HL-60 (cell line): ENCODE data around the gene MCF2L2.

ENCODE experiments used
- GABPA ChIP-seq: IDR thresholded peaks from 2 replicates; pipeline ENCODE4 v1.6.1; 2012; ENCODE audit warnings: low read depth
- POLR2AphosphoS5 ChIP-seq: IDR thresholded peaks from 2 replicates; pipeline ENCODE4 v1.6.1; 2012; ENCODE audit warnings: low read depth
- REST ChIP-seq: IDR thresholded peaks from 2 replicates; pipeline ENCODE4 v1.6.1; 2012; ENCODE audit warnings: low read depth; ENCODE audit not compliant: insufficient replicate concordance
- SPI1 ChIP-seq: IDR thresholded peaks from 2 replicates; pipeline ENCODE4 v1.6.1; 2012; ENCODE audit warnings: low read depth, mild to moderate bottlenecking, borderline replicate concordance
- TF ChIP-seq, protein P1 (sequence below): IDR thresholded peaks from one replicate; pipeline ENCODE4 v1.5.1; 2011; ENCODE audit warnings: low read length, control low read depth, inconsistent platforms; ENCODE audit not compliant: insufficient read depth

- TF ChIP-seq, protein P1, sequence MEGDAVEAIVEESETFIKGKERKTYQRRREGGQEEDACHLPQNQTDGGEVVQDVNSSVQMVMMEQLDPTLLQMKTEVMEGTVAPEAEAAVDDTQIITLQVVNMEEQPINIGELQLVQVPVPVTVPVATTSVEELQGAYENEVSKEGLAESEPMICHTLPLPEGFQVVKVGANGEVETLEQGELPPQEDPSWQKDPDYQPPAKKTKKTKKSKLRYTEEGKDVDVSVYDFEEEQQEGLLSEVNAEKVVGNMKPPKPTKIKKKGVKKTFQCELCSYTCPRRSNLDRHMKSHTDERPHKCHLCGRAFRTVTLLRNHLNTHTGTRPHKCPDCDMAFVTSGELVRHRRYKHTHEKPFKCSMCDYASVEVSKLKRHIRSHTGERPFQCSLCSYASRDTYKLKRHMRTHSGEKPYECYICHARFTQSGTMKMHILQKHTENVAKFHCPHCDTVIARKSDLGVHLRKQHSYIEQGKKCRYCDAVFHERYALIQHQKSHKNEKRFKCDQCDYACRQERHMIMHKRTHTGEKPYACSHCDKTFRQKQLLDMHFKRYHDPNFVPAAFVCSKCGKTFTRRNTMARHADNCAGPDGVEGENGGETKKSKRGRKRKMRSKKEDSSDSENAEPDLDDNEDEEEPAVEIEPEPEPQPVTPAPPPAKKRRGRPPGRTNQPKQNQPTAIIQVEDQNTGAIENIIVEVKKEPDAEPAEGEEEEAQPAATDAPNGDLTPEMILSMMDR, result no peak
- TF ChIP-seq REST (no peak), POLR2AphosphoS5 (no peak), GABPA (no peak), SPI1 (no peak)
These were observed 233.2 kb downstream of the MCF2L2 start for GRCh38 chr3:183195266-183195665.
